Occipital lobe (tissue), 2 donors: ENCODE measurements around the gene CCDC88C. TPM values are rescaled to one million over a fixed set of nuclear protein-coding genes. Genes with fewer than 3 reads are reported as not detected.

ENCODE experiments used
- DNase-seq: peaks from one replicate; lab custom pipeline; 2025; lab: John Stamatoyannopoulos, UW
- total RNA-seq: library from RNA; depleted of rRNA; stranded (reverse); fragments of >200 nt; gene quantifications from one replicate; pipeline ENCODE4 v1.2.3, GENCODE V29; 2014

CCDC88C gene
- total RNA-seq, 1 donor from 2014 or later: 14.3 TPM

- DNase-seq: no peak
Measured at GRCh38 chr14:91380610-91381371, 36.8 kb downstream of the CCDC88C start.

DNA sequence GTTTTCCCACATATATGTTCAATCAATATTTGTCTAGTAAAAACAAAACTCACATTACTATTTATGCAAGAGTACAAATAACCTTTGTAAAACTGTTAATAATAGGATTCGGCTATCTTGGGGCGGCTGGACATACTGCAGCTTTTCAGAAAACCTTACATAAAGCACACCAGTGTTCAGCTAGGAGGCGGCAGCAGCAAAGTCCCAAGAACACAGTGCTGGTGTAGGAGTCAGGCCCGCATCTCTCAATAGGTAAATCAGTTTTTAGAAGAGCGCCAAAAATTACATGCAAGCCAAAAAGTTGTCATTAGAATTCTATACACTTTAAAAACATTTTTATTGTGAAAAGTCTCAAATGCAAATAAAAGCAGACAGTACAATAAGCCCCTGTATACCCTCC is 37.5 kb downstream of the CCDC88C start:
- DNase-seq: no peak

- DNase-seq: no peak
Measured at GRCh38 chr14:91379579-91379932, 38.1 kb downstream of the CCDC88C start.

GRCh38 chr14:91378930-91379578 is 38.6 kb downstream of the CCDC88C start:
- DNase-seq: no peak

DNA sequence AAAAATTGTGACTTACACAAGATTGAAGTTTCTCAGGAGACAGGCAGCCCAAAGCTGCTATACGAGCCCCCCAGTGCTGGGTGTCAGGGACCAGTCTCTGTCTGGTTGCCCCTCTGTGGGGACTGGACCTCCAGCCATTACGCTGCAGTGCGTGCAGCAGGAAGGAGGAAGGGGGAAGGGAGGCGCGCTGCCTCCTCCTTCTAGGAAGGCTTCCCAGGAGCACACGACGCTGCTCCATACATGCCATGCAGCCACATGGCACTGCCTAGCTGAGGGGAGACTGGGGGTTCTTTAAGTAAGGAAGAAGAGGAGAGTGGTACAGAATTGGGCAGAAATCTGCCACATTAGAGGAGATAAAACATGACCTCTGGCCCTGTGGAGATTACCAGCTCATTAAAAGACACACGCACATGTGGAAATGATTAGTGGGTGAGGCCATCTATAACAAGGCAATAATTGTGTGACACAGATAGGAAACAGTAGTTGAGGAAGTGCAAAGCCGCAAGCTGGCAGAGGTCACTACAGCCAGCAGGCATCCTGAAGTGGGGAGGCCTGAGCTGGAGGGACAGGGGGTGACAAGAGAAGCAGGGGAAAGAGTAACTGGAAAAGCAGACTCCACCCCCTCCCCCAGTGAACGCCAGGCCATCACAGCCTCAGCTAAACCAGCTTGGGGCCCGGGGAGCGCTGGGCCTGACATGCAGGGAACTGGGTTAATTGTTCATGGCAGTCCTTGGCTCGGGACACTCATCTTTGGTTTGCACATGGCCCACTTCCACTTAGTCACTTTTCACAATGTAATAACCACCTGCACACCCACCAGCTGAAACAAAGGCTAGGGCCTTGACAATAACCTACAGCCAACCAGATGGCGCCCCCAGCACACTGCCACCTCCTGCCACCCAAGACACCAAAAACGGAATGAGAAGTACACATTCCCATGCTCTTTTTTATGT is 39.6 kb downstream of the CCDC88C start:
- no peak for DNase-seq

- DNase-seq: no peak
Measured at GRCh38 chr14:91376547-91377477, 40.8 kb downstream of the CCDC88C start.

GRCh38 chr14:91375720-91376452 is 41.7 kb downstream of the CCDC88C start:
- DNase-seq: no peak

DNA sequence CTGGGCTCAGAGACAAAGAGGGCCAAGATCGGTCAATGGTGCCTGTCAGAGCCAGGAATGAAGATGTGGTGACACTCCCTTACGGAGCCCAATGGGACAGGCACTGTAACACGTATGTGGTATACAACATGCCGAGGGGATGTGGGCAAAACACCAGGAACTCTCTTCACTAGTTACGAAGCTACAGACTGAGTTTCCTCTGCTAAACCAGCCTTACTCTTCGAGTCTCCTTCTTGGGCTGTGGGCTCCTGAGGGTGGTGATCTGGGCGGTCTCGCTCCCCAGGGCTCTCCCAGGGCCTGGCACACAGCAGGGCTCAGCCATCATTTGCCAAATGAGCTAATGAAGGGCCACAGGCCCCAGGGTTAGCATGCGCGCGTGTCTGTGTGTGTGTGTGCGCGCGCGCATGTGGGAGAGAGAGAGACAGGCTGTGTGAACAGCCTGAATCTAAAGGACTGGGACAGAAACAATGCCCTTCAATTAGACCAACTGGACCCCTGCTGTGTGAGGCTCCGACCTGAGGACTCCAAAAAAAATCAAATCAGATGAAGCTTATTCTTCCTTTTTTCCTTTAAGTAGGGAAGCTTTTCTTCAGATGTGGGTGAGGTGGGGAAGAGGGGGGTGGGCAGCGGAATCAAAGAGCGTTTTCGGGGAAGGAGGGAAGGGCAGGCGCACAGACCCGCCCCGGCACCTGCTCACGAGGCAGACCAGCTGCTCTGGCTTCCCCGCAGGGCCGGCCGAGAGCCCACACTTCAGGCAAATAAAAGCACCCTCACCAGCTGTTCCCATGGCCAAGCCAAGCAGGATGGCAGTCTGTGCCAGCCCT is 42.5 kb downstream of the CCDC88C start:
- DNase-seq: no peak

DNA sequence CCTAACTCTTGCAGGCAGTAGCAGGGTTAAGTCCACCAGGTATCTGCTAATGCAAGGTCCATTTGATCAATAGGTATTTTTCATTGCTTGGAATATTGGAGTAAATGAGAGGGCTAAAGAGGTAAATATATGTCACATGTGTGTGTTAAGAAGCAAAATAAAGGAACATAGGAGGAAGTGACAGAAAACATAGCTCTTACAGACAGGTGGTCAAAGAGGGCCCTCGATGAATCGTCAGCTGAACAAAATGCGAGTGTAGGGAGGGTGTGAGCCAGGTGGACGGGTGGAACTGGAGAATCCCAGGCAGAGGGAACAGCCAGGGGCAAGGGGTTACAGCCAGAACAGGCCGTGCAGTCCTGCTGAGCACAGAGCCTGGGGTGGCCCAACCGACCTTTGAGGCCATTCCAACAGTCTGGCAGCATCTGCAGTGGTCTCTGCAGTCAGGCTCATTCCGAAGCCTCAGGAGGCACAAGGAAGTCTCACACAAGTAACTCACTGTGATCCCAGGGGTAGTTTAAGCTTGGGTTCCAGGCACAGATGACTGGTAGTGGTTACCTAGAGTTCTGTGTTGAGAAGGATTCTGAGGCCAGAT is 43.2 kb downstream of the CCDC88C start:
- DNase-seq: no peak

DNA sequence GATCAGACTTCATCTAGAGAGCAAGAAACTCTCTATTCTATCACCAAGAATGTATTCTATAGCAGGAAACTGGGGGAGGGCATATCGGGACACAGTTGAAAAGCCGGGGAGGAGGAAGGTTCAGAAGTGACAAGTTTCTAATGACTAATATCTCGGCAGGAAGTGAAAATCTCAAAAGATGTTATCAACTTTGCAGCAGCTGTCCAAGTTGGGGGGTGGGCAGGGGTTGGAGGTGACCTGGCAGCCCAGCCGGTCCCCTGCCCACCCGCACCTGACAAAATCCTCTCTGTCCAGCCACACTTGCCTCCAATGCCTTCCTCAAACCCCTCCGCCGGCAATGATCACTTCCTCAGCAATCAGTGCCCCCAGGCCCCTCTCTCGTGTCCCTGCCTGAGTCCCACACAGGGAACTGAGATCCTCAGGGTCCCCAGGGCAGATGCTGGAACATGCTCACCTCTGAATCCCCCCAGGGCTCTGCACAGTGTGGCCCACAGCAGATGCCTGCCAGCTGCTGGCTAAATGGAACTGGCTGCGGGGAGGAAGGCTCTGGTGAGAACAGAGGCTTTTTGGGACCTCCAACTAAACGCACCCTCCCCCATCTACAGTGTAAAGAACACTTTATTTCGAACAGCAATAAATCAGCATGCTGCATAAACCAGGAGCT is 43.9 kb downstream of the CCDC88C start:
- no peak for DNase-seq

DNA sequence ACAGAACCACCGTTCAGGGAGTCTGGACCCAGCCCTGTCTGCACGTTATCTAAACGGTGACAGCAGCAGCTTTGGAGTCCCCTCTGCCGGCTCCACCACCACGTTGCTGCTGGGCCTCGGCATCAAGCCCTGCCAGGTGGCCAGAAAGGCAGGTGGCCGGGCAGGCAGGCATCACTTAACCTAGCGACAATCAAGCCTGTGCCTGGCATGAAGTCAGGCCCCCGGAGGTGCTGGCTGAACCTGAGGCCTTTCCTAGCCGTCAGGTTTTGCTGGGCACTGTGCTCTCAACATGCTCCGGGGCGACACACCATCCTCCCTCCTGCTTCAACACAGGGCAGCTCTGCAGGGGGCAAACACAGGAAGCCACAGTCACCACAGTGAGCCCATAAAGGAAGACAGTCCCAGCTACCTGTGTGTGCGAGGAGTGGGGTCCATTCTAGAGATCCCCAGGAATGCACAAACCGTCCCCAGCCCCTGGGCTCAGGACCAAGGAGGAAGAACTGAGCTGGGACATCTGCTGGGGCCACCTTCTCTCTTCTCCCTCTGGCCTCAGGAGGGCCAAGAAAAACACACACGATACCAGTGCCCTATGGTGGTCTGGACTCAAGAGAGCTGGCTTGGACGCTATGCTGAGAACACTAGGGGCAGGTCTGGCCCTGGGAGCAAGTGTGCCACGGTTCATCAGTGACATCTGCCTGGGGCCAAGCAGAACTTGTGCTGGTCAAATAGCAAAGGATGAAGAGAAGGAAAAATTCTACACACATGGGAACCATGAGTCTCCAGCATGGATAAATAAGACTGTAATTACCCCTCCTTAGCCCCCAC is 44.7 kb downstream of the CCDC88C start:
- no peak for DNase-seq

- DNase-seq: no peak
Measured at GRCh38 chr14:91371990-91372375, 45.6 kb downstream of the CCDC88C start.

GRCh38 chr14:91371011-91371989 is 46.3 kb downstream of the CCDC88C start:
- DNase-seq: no peak

- DNase-seq: peak; percentile 65
Measured at GRCh38 chr14:91369628-91370445, 47.8 kb downstream of the CCDC88C start.

GRCh38 chr14:91368776-91369416 is 48.7 kb downstream of the CCDC88C start:
- DNase-seq: no peak
